ENCODE data around the gene ST6GALNAC2.
A peak's percentile ranks its signal among the peaks of the same experiment; 100 is the strongest.
"Not testable (repeated sequence)": the region's sequence is repeated elsewhere in the genome, so short reads cannot be mapped to it uniquely, and the experiment has no call there.

Gene ST6GALNAC2

DNA sequence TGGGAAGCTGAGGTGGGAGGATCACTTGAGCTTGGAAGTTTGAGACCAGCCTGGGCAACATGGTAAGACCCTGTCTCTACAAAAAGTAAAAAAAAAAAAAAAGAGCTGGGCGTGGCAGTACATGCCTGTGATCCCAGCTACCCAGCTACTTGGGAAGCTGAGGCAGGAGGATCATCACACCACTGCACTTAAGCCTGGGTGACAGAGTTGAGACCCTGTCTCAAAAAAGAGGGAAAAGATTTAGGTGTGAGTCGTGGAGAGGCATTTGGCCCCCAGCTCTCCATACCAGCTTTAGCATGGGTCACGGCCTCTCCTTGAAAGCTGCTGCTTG lies 19.1 kb downstream of the ST6GALNAC2 start:
- H3K27ac Mint-ChIP-seq: peak overlapping the region in 1 of 3 experiments; percentile 80
- H3K27me3 Mint-ChIP-seq (ENCODE audit: low read depth): no peaks in the 10 kb centered on the region
- H3K4me1 Mint-ChIP-seq: peaks cover 14% of the 10 kb centered on the region
- TF ChIP-seq, protein P1, sequence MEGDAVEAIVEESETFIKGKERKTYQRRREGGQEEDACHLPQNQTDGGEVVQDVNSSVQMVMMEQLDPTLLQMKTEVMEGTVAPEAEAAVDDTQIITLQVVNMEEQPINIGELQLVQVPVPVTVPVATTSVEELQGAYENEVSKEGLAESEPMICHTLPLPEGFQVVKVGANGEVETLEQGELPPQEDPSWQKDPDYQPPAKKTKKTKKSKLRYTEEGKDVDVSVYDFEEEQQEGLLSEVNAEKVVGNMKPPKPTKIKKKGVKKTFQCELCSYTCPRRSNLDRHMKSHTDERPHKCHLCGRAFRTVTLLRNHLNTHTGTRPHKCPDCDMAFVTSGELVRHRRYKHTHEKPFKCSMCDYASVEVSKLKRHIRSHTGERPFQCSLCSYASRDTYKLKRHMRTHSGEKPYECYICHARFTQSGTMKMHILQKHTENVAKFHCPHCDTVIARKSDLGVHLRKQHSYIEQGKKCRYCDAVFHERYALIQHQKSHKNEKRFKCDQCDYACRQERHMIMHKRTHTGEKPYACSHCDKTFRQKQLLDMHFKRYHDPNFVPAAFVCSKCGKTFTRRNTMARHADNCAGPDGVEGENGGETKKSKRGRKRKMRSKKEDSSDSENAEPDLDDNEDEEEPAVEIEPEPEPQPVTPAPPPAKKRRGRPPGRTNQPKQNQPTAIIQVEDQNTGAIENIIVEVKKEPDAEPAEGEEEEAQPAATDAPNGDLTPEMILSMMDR (IDR thresholded peaks at IDR 0.05; ENCODE audit: unreplicated experiment in 3 of 3): no peak
- no peak overlapping the region for H3K4me3 Mint-ChIP-seq
- peaks cover 31% of the 10 kb centered on the region for H3K36me3 Mint-ChIP-seq (ENCODE audit: low read depth)
- H3K9me3 Mint-ChIP-seq: no peaks in the 10 kb centered on the region

DNA sequence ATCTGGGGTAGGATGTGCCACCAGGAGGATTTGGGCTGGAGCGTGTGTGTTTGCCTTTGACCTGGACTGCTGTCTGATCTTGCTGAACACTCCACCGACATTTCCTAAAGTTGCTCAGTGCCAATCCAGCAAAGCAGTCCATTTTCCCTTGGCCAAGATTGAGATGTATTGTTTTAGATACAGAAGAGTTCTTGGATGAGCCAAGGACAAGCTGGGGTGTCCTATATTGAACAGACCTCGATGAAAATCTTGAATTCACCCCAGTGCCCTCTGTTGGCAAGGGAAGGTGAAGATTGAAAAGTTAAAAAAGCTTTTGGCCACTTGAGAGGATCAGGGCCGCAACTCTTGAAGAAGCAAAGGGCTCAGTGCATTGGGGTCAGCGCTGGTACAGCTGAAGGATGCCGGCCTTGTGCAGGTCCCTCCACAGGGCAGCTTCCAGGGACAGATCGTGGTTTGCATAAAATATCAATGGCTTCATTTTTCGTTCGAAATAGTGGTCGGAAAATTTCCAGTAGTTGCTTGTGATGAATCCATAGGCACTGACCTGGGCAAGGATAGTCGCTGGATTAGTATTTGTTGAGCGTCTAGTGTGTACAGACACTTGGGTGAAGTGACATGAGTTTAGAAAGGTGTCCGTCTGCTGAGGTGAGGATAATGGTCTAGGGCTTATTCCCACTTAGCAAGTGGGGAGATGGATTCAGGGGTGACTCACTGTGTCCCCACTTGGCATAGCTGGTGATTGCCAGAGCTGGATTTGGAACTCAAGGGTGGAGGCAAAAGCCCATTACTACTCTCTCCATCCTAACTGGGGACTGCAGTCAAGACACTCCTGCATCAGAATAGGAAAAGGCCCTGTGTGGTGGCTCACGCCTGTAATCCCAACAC lies 19.7 kb downstream of the ST6GALNAC2 start:
- TF ChIP-seq, protein P1 (IDR thresholded peaks at IDR 0.05; ENCODE audit: unreplicated experiment in 3 of 3): no peak
- H3K9me3 Mint-ChIP-seq: no peaks in the 10 kb centered on the region
- H3K27ac Mint-ChIP-seq: peak overlapping the region in 1 of 3 experiments; percentile 4
- H3K36me3 Mint-ChIP-seq (ENCODE audit: low read depth): peaks cover 33% of the 10 kb centered on the region
- no peak overlapping the region for H3K4me3 Mint-ChIP-seq
- no peaks in the 10 kb centered on the region for H3K27me3 Mint-ChIP-seq (ENCODE audit: low read depth)
- H3K4me1 Mint-ChIP-seq: peaks cover 16% of the 10 kb centered on the region

DNA sequence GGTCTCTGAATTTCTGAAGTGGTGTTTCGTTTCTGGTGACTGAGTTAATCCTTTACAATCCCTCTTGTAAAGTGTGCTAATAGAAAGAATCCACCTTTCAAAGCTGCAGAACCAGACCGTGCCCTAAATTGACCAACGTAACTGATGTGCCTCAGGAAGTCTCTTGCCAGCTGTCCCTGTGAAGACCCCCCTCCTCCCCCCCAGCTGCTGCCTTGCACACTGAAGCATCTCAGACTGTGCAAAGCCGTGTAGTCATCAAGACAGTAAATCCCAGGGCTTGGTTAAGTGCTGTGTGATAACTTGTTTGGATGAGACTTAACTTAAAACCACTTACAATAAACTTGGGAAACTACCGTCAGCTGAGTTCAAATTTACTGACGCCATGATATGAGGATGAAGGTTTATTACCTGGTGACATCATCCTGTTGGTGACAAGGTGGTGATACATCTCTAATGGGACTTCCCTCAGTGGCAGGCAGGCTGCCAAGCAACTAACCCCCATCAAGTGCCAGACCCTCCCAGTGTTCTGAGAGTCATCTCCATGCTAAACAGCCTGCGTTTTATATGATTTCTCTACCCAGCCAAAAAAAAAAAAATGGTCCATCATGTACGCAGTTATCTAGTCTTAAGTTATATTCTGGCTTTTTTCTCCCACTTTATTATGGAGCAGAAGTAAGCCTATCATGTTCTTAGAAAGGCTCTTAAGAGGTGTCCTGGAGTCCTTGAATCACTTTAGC lies 20.5 kb downstream of the ST6GALNAC2 start:
- H3K27me3 Mint-ChIP-seq (ENCODE audit: low read depth); H3K4me3 Mint-ChIP-seq; H3K27ac Mint-ChIP-seq; H3K9me3 Mint-ChIP-seq: not testable (repeated sequence)
- peaks cover 19% of the 10 kb centered on the region for H3K4me1 Mint-ChIP-seq
- peaks cover 37% of the 10 kb centered on the region for H3K36me3 Mint-ChIP-seq (ENCODE audit: low read depth)

DNA sequence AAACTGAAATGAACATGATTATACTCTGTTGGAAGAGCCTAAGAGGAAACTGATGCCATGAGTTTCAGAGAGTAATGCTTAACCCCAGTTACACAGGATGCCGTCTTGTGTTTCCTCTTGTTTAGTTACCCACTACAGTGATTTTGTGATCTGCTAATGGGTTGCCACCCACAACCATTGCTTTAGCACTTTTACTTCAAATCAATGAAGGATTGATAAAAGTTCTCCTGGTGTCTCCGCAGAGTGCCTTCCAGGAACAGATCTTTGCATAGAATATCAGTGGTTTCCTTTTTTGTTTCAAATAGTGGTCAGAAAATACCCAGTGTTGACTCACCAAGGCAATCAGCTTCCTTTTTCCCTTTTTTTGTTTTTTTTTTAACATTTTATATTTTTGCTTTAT lies 22.3 kb downstream of the ST6GALNAC2 start:
- H3K27ac Mint-ChIP-seq; H3K4me3 Mint-ChIP-seq; H3K27me3 Mint-ChIP-seq (ENCODE audit: low read depth); H3K9me3 Mint-ChIP-seq: not testable (repeated sequence)
- peaks cover 46% of the 10 kb centered on the region for H3K36me3 Mint-ChIP-seq (ENCODE audit: low read depth)
- peaks cover 37% of the 10 kb centered on the region for H3K4me1 Mint-ChIP-seq

DNA sequence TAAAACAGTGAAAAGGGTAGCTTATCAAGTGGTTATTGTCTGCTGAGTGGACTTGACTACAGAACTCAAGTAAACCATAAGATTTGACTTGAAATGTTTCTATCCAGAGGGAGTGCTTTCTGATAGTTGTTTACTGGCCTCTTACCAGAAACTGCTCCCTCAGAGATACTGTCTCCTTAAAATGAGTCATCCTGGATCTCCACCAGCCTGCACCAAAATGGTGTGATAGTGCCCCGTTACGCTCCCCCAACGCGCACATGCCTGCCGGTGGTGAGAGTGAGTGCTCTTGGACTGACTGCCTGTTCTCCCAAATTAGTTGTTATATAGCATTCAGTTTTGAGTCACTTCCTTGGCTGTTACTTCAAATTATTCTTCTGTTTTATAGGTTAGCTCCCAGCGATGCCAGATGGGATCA lies 22.9 kb downstream of the ST6GALNAC2 start:
- H3K9me3 Mint-ChIP-seq: no peaks in the 10 kb centered on the region
- peak overlapping the region in 2 of 3 experiments; percentile 26 to 53 for H3K4me3 Mint-ChIP-seq
- peaks cover 43% of the 10 kb centered on the region for H3K4me1 Mint-ChIP-seq
- TF ChIP-seq, protein P1 (IDR thresholded peaks at IDR 0.05; ENCODE audit: unreplicated experiment in 3 of 3): no peak
- H3K27ac Mint-ChIP-seq: peak overlapping the region in 2 of 3 experiments; percentile 62 to 69
- no peaks in the 10 kb centered on the region for H3K27me3 Mint-ChIP-seq (ENCODE audit: low read depth)
- H3K36me3 Mint-ChIP-seq (ENCODE audit: low read depth): peaks cover 46% of the 10 kb centered on the region

DNA sequence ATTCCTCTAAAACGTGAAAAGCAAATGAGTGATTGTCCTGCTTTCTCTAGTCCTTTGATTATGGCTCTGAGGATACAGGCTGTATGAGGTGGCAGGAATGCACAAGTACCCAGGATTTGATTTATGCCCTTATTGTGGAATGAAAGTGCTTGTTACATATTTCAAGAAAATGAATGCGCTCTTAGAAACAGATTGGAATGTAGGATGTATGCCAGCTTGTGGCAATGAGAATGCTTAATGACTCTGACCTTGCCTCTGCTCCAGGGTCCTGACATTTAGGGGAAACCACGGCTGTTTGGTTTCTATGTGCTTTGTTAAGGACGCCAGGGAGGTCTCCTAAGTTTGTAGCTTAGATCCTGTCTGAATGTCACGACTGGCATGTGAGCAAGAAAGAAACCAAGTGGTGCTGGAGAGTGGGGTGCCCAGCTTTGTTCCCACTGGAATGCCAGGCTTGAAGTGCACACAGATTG lies 23.8 kb downstream of the ST6GALNAC2 start:
- H3K36me3 Mint-ChIP-seq (ENCODE audit: low read depth): peaks cover 46% of the 10 kb centered on the region
- no peaks in the 10 kb centered on the region for H3K27me3 Mint-ChIP-seq (ENCODE audit: low read depth)
- peak overlapping the region in 2 of 3 experiments; percentile 47 to 54 for H3K4me3 Mint-ChIP-seq
- TF ChIP-seq, protein P1 (IDR thresholded peaks at IDR 0.05; ENCODE audit: unreplicated experiment in 3 of 3): no peak
- H3K27ac Mint-ChIP-seq: no peak overlapping the region
- no peaks in the 10 kb centered on the region for H3K9me3 Mint-ChIP-seq
- peaks cover 51% of the 10 kb centered on the region for H3K4me1 Mint-ChIP-seq

Data from nephron (organoid).